Trophoblast cell (in vitro differentiated cells and primary cell): ENCODE measurements around the gene STOML1.
"Not testable (repeated sequence)": the region's sequence is repeated elsewhere in the genome, so short reads cannot be mapped to it uniquely, and the experiment has no call there.

Experiments used
- DNase-seq, 2 donors: peaks; one replicate each; pipeline ENCODE4 v3.0.0-alpha.2; 2016
- H2AFZ ChIP-seq: 2 replicates; pipeline ENCODE4 v1.6.1; 2013; ENCODE audit warnings: low read length, moderate library complexity, mild to moderate bottlenecking; ENCODE audit not compliant: insufficient read depth, poor library complexity
- H2AK5ac ChIP-seq: 2 replicates; pipeline ENCODE4 v1.6.1; 2013; ENCODE audit warnings: mild to moderate bottlenecking, low read length
- H2BK120ac ChIP-seq: 2 replicates; pipeline ENCODE4 v1.6.1; 2013; ENCODE audit warnings: low read length, mild to moderate bottlenecking, moderate library complexity; ENCODE audit not compliant: insufficient read depth, poor library complexity
- H2BK12ac ChIP-seq: 2 replicates; pipeline ENCODE4 v1.6.1; 2013; ENCODE audit warnings: mild to moderate bottlenecking, low read length, moderate library complexity
- H2BK5ac ChIP-seq: 2 replicates; pipeline ENCODE4 v1.6.1; 2013; ENCODE audit warnings: low read length, low read depth, moderate library complexity, mild to moderate bottlenecking; ENCODE audit not compliant: poor library complexity
- H3K14ac ChIP-seq: 2 replicates; pipeline ENCODE4 v1.6.1; 2013; ENCODE audit warnings: mild to moderate bottlenecking, low read length
- H3K18ac ChIP-seq: 2 replicates; pipeline ENCODE4 v1.6.1; 2013; ENCODE audit warnings: mild to moderate bottlenecking, low read length
- H3K23ac ChIP-seq: 2 replicates; pipeline ENCODE4 v1.6.1; 2013; ENCODE audit warnings: low read length
- H3K27ac ChIP-seq: 2 replicates; pipeline ENCODE4 v1.5.1; 2013; ENCODE audit warnings: low read depth, mild to moderate bottlenecking, inconsistent platforms, low read length, moderate library complexity
- H3K27me3 ChIP-seq: 2 replicates; pipeline ENCODE4 v1.6.1; 2013; ENCODE audit warnings: inconsistent platforms, mild to moderate bottlenecking, low read length, moderate library complexity; ENCODE audit not compliant: insufficient read depth
- H3K36me3 ChIP-seq, 2 experiments: 1 replicate in 1 of 2; 2 replicates in 1 of 2; pipeline ENCODE4 v1.6.1; 2013; ENCODE audit warnings: low read length in 2 of 2, mild to moderate bottlenecking in 2 of 2, moderate library complexity in 1 of 2; ENCODE audit not compliant: insufficient read depth in 2 of 2, control insufficient read depth in 1 of 2
- H3K4ac ChIP-seq: 2 replicates; pipeline ENCODE4 v1.6.1; 2013; ENCODE audit warnings: low read depth, mild to moderate bottlenecking, low read length, moderate library complexity
- H3K4me1 ChIP-seq, 2 experiments: 1 replicate in 1 of 2; 2 replicates in 1 of 2; pipeline ENCODE4 v1.6.1; 2013; ENCODE audit warnings: low read length in 2 of 2, mild to moderate bottlenecking in 2 of 2, moderate library complexity in 1 of 2; ENCODE audit not compliant: insufficient read depth in 2 of 2, control insufficient read depth in 1 of 2
- H3K4me2 ChIP-seq: 2 replicates; pipeline ENCODE4 v1.6.1; 2013; ENCODE audit warnings: inconsistent platforms, mild to moderate bottlenecking, low read length, moderate library complexity
- H3K4me3 ChIP-seq: 2 replicates; pipeline ENCODE4 v1.5.1; 2013; ENCODE audit warnings: mild to moderate bottlenecking, low read depth, low read length, inconsistent platforms
- H3K79me1 ChIP-seq: one replicate; pipeline ENCODE4 v1.6.1; 2013; ENCODE audit warnings: low read length
- H3K79me2 ChIP-seq: 2 replicates; pipeline ENCODE4 v1.6.1; 2013; ENCODE audit warnings: low read length, mild to moderate bottlenecking; ENCODE audit not compliant: control insufficient read depth, insufficient read depth, poor library complexity
- H3K9ac ChIP-seq: 2 replicates; pipeline ENCODE4 v1.6.1; 2013; ENCODE audit warnings: mild to moderate bottlenecking, low read length
- H3K9me3 ChIP-seq: 2 replicates; pipeline ENCODE4 v1.6.1; 2013; ENCODE audit warnings: low read depth, mild to moderate bottlenecking, control low read depth, inconsistent platforms, low read length; ENCODE audit not compliant: insufficient read depth
- H4K12ac ChIP-seq: 2 replicates; pipeline ENCODE4 v1.6.1; 2013; ENCODE audit warnings: low read depth, mild to moderate bottlenecking, low read length, moderate library complexity
- H4K8ac ChIP-seq: 2 replicates; pipeline ENCODE4 v1.6.1; 2013; ENCODE audit warnings: low read depth, mild to moderate bottlenecking, low read length, moderate library complexity
- H4K91ac ChIP-seq: one replicate; pipeline ENCODE4 v1.6.1; 2013; ENCODE audit warnings: low read depth, mild to moderate bottlenecking, low read length, moderate library complexity
- WGBS: extraction: QIAGEN DNeasy Blood & Tissue Kit; methylation state at CpG from one replicate; pipeline ENCODE4 v1.1.7; 2013; ENCODE audit warnings: missing lambda C conversion rate; ENCODE audit not compliant: insufficient read length, insufficient coverage; ENCODE audit errors: extremely low coverage; 5-methylcytosine and 5-hydroxymethylcytosine counted together

Gene STOML1

DNA sequence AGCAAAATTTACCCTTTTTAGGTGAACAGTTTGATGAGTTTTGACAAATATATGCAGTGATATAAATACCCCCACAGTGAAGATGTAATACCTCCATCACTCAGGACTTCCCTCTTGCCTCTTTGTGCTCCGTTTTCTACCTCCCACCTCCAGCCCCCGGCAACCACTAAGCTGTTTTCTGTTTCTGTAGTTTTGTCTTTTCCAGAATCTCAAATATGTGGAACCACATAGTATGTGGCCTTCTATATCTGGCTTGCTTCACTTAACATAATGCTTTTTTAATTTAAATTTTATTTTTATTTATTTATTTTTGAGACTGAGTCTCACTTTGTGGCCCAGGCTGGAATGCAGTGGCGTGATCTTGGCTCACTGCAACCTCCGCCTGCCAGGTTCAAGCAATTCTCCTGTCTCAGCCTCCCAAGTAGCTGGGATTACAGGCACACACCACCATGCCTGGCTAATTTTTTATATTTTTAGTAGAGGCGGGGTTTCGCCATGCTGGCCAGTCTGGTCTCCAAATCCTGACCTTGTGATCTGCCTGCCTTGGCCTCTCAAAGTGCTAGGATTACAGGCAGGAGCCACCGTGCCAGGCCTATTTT lies 31.5 kb downstream of the STOML1 start:
- H2BK5ac ChIP-seq, H4K91ac ChIP-seq, H3K79me1 ChIP-seq, H3K23ac ChIP-seq, H4K8ac ChIP-seq, H3K36me3 ChIP-seq, H2AK5ac ChIP-seq, H2BK120ac ChIP-seq, H4K12ac ChIP-seq, H2BK12ac ChIP-seq, H3K9me3 ChIP-seq, H3K4me2 ChIP-seq, H2AFZ ChIP-seq, H3K27ac ChIP-seq, DNase-seq, H3K4ac ChIP-seq, H3K18ac ChIP-seq, H3K4me3 ChIP-seq, H3K4me1 ChIP-seq, H3K14ac ChIP-seq, H3K9ac ChIP-seq, H3K79me2 ChIP-seq, H3K27me3 ChIP-seq: not testable (repeated sequence)
- no CpG with 5 or more reads among the region's 7 CpGs for WGBS

DNA sequence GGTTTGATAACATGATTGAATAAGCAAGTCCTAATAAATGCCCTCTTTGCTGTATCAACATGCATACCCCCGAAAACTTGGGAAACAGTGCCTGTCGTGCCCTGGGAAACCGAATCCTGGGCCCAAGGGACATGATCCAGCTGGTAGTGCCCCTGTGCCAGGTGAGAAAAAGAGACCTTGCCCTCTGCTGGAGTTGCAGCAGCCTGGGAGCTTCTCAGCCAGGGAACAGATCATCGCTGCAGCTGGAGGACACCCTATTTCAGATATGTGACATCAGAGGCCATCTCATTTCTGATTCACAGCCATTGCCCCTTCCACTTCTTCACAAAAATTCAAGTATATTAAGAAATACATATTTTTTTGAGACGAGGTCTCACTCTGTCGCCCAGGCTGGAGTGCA lies 32.3 kb downstream of the STOML1 start:
- no peak overlapping the region for H3K4me3 ChIP-seq
- H3K27ac ChIP-seq, result no peak overlapping the region
- no peak overlapping the region for H2BK5ac ChIP-seq
- no peaks in the 10 kb centered on the region for H3K36me3 ChIP-seq
- no peak overlapping the region for H2AK5ac ChIP-seq
- no peaks in the 10 kb centered on the region for H3K4me1 ChIP-seq
- no peak overlapping the region for H4K12ac ChIP-seq
- no peak overlapping the region for H2BK12ac ChIP-seq
- no peak overlapping the region for H3K4me2 ChIP-seq
- no peak overlapping the region for H3K9ac ChIP-seq
- H4K8ac ChIP-seq, result no peak overlapping the region
- H3K18ac ChIP-seq, result no peak overlapping the region
- DNase-seq, result no peak
- no peak overlapping the region for H3K4ac ChIP-seq
- H4K91ac ChIP-seq, result no peak overlapping the region
- no CpG with 5 or more reads among the region's 6 CpGs for WGBS
- H3K9me3 ChIP-seq, result no peaks in the 10 kb centered on the region
- H2BK120ac ChIP-seq, result no peak overlapping the region
- no peak overlapping the region for H3K14ac ChIP-seq
- no peak overlapping the region for H3K23ac ChIP-seq
- H3K79me2 ChIP-seq, result no peaks in the 10 kb centered on the region
- H3K79me1 ChIP-seq, result no peaks in the 10 kb centered on the region
- no peak overlapping the region for H2AFZ ChIP-seq
- H3K27me3 ChIP-seq, result no peaks in the 10 kb centered on the region

DNA sequence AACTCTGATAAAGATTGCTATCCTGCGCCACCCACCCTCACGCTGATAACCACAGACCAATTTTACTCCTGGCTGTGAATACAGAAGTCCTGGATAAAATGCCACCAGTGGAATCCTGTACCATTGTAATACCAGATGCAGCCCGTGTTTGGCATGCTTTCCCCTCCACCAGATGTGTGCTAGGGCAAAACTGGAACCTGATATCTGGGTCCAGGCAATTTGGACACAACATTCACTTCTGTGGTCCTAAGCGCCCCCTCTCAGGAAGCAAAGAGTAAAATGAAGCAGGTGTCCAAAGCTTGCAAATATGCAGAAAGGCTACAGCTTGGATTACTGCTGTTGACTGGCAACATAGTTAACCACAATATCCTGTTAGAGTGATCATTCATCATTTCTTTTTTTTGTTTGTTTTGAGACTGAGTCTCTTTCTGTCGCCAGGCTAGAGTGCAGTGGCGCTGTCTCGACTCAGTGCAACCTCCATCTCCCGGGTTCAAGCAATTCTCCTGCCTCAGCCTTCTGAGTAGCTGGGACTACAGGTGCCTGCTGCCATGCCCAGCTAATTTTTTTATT lies 33.0 kb downstream of the STOML1 start:
- Histone ChIP-seq H3K18ac (no peak overlapping the region), H3K4ac (no peak overlapping the region), H4K91ac (no peak overlapping the region), H3K36me3 (no peaks in the 10 kb centered on the region), H2AFZ (no peak overlapping the region), H3K4me3 (no peak overlapping the region), H4K12ac (no peak overlapping the region), H4K8ac (no peak overlapping the region), H3K23ac (no peak overlapping the region), H2BK120ac (no peak overlapping the region), H3K9ac (no peak overlapping the region), H3K27me3 (no peaks in the 10 kb centered on the region), H3K4me2 (no peak overlapping the region), H3K4me1 (no peaks in the 10 kb centered on the region), H2AK5ac (no peak overlapping the region), H3K14ac (no peak overlapping the region), H3K27ac (no peak overlapping the region), H2BK12ac (no peak overlapping the region), H2BK5ac (no peak overlapping the region), H3K79me2 (no peaks in the 10 kb centered on the region), H3K9me3 (no peaks in the 10 kb centered on the region), H3K79me1 (no peaks in the 10 kb centered on the region)
- no CpG with 5 or more reads among the region's 8 CpGs for WGBS
- DNase-seq, result no peak

DNA sequence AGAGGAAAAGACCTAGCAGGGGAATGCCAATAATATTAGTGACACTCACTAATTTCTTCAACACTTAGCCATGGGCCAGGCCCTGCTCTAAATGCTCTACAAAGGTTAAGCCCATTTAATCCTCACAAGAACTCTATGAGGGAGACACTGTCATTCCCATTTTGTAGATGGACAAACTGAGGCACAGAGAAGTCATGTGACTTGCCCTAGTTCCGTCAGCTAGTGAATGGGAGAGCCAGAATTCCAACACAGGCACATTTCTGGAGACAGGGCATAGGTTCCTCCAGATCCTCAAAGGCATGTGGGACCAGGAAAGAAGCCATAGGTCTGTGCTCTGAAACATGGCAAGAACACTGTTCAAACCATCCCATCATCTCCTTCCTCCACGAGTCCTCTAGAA lies 34.3 kb downstream of the STOML1 start:
- no peak overlapping the region for H3K9ac ChIP-seq
- no peak overlapping the region for H2AFZ ChIP-seq
- H3K9me3 ChIP-seq, result peaks cover 2% of the 10 kb centered on the region
- no peak overlapping the region for H3K4ac ChIP-seq
- no peak overlapping the region for H4K91ac ChIP-seq
- no peaks in the 10 kb centered on the region for H3K4me1 ChIP-seq
- no peak overlapping the region for H4K8ac ChIP-seq
- DNase-seq, result no peak
- H2BK5ac ChIP-seq, result no peak overlapping the region
- no peak overlapping the region for H2AK5ac ChIP-seq
- no peak overlapping the region for H2BK12ac ChIP-seq
- no peak overlapping the region for H3K4me3 ChIP-seq
- H3K14ac ChIP-seq, result no peak overlapping the region
- no peaks in the 10 kb centered on the region for H3K27me3 ChIP-seq
- H3K27ac ChIP-seq, result no peak overlapping the region
- H3K79me1 ChIP-seq, result no peaks in the 10 kb centered on the region
- H3K79me2 ChIP-seq, result no peaks in the 10 kb centered on the region
- H4K12ac ChIP-seq, result no peak overlapping the region
- no peak overlapping the region for H2BK120ac ChIP-seq
- WGBS, result no CpG with 5 or more reads among the region's 2 CpGs
- H3K23ac ChIP-seq, result no peak overlapping the region
- H3K4me2 ChIP-seq, result no peak overlapping the region
- H3K18ac ChIP-seq, result no peak overlapping the region
- no peaks in the 10 kb centered on the region for H3K36me3 ChIP-seq
